Heart left ventricle (tissue), 16 donors: ENCODE data around the gene PPP1R1B. TPM values are rescaled to one million over a fixed set of nuclear protein-coding genes. Genes with fewer than 3 reads are reported as not detected.
A peak's percentile ranks its signal among the peaks of the same experiment; 100 is the strongest.

ENCODE experiments used
- ATAC-seq, 4 donors: fragments of 200-7000 bp; cut with Tn5 transposase; one replicate each; pipeline ENCODE4 v1.9.1; 2020 to 2022; ENCODE audit warnings: moderate library complexity in 4 of 4, mild to moderate bottlenecking in 3 of 4, moderate number of reproducible peaks in 1 of 4
- DNase-seq, 5 donors: peaks; one replicate each; pipeline ENCODE4 v3.0.0-alpha.2; 2020
- H3K27ac ChIP-seq, 12 donors: fragments of 200-600 bp; sonication (generic) in 4 of 12; one replicate each; pipeline versions ENCODE4 v1.5.0 to v1.8.0; 2016 to 2022; ENCODE audit warnings: mild to moderate bottlenecking in 2 of 12
- H3K27me3 ChIP-seq, 9 donors: fragments of 200-600 bp; sonication (generic) in 2 of 9; one replicate each; pipeline versions ENCODE4 v1.5.1 to v1.8.0; 2016 to 2022; ENCODE audit warnings: mild to moderate bottlenecking in 3 of 9
- H3K36me3 ChIP-seq, 9 donors: fragments of 200-600 bp; sonication (generic) in 2 of 9; one replicate each; pipeline versions ENCODE4 v1.5.0 to v1.8.0; 2018 to 2022; ENCODE audit warnings: mild to moderate bottlenecking in 2 of 9
- H3K4me1 ChIP-seq, 12 donors: fragments of 200-600 bp; sonication (generic) in 4 of 12; one replicate each; pipeline versions ENCODE4 v1.5.0 to v1.8.0; 2016 to 2022; ENCODE audit warnings: mild to moderate bottlenecking in 3 of 12
- H3K4me3 ChIP-seq, 12 donors: fragments of 200-600 bp; sonication (generic) in 4 of 12; one replicate each; pipeline versions ENCODE4 v1.5.0 to v1.8.0; 2017 to 2022; ENCODE audit warnings: mild to moderate bottlenecking in 9 of 12, moderate library complexity in 4 of 12
- H3K9me3 ChIP-seq, 12 donors: fragments of 200-600 bp; sonication (generic) in 4 of 12; one replicate each; pipeline versions ENCODE4 v1.5.0 to v1.8.0; 2016 to 2022; ENCODE audit warnings: mild to moderate bottlenecking in 1 of 12
- POLR2A ChIP-seq, 2 donors: fragments of 450-650 bp; IDR thresholded peaks; one replicate each; pipeline ENCODE4 v1.6.1; 2017; ENCODE audit warnings: antibody characterized with exemption in 2 of 2, mild to moderate bottlenecking in 2 of 2, moderate library complexity in 2 of 2
- WGBS, 4 donors: extraction: QIAGEN DNeasy Blood & Tissue Kit in 2 of 4; methylation state at CpG; one replicate each; pipeline versions ENCODE4 v1.1.5 to v1.1.7; 2013 to 2018; 5-methylcytosine and 5-hydroxymethylcytosine counted together
- intact Hi-C, 10 donors: fragments of 100-400 bp; cut with DNase I; formaldehyde crosslinking; loops; one replicate each; pipeline versions ENCODE4 v1.11.1 to v1.14.2; 2022
- polyA plus RNA-seq, 2 donors: library from polyadenylated mRNA; stranded (reverse); fragments of 200-250 nt; gene quantifications; one replicate each; pipeline ENCODE4 v1.2.3, GENCODE V29; 2013
- total RNA-seq, 9 donors: library from RNA; depleted of rRNA in 2 of 9; stranded (reverse); fragments of >200 nt in 2 of 9; fragmentation: NEBNext Ultra II Directional in 3 of 9; extraction: Animal tissue kit (Norgen Biotek cat#: 25700) in 3 of 9; gene quantifications; one replicate each; pipeline versions ENCODE4 v1.1.0 to v1.2.4, GENCODE V29; 2016 to 2023
- TF ChIP-seq, protein P1 (sequence below), 12 donors: fragments of 200-600 bp; sonication (generic) in 4 of 12; IDR thresholded peaks; one replicate each; pipeline versions ENCODE4 v1.5.0 to v1.8.0; 2018 to 2022; ENCODE audit warnings: antibody characterized with exemption in 12 of 12, mild to moderate bottlenecking in 5 of 12
- donor health status: ischemic (EF 13 %, LVEDD 7.1; RV severe dilation, severe dysfunction).
- donor health status: healthy with polysubstance abuse.
- donor health status: DM: no; HTN: yes; CAD: no.
- donor health status: DM: no; HTN: no; CAD: no.
- donor health status: ischemic (EF 25% LVEDD 6.9; RV normal size, moderate dysfunction).
- donor health status: ischemic (EF 25% LVEDD 5.7; RV mildly dilated, moderate dysfunction).
- donor health status: healthy.
- donor health status: DM: yes; HTN: yes; CAD: no.
- donor health status: ischemic (EF 35%, LVEDD 5.7; RV mildly dilated, moderate dysfunction).
- donor health status: nonischemic (EF 11% LVEDD 7.7; RV severe dilation, severe dysfunction).
- donor health status: DM: yes; HTN: yes; CAD: no.
- donor health status: PGD.
- donor health status: ischemic (EF 29% LVEDD 5.4; RV normal size, mild dysfunction).
- donor health status: nonischemic (EF 23%, LVEDD 6.1; RV moderate dilation, normal function).

Gene PPP1R1B
- total and polyA plus RNA-seq, 11 donors: 0.54 to 5.8 (median 0.88) TPM; not detected in 1

- H3K36me3 ChIP-seq: peaks cover 0 to 18% (median 0%) of the 10 kb centered on the region in 9 donors
- H3K4me1 ChIP-seq: peaks cover 0 to 69% (median 49%) of the 10 kb centered on the region in 12 donors
- DNase-seq: peak in 1 of 5 donors; percentile 47
- intact Hi-C loops: loop anchor here in 1 of 10 donors (10.0 kb wide), 1 partner anchor 52 kb away; the partner anchor contains the start of gene PPP1R1B
- H3K4me3 ChIP-seq: no peak overlapping the region
- ATAC-seq: no peak
- H3K9me3 ChIP-seq: no peaks in the 10 kb centered on the region
- no peak for TF ChIP-seq POLR2A (IDR thresholded peaks at IDR 0.05)
- TF ChIP-seq, protein P1, sequence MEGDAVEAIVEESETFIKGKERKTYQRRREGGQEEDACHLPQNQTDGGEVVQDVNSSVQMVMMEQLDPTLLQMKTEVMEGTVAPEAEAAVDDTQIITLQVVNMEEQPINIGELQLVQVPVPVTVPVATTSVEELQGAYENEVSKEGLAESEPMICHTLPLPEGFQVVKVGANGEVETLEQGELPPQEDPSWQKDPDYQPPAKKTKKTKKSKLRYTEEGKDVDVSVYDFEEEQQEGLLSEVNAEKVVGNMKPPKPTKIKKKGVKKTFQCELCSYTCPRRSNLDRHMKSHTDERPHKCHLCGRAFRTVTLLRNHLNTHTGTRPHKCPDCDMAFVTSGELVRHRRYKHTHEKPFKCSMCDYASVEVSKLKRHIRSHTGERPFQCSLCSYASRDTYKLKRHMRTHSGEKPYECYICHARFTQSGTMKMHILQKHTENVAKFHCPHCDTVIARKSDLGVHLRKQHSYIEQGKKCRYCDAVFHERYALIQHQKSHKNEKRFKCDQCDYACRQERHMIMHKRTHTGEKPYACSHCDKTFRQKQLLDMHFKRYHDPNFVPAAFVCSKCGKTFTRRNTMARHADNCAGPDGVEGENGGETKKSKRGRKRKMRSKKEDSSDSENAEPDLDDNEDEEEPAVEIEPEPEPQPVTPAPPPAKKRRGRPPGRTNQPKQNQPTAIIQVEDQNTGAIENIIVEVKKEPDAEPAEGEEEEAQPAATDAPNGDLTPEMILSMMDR (IDR thresholded peaks at IDR 0.05): no peak
- WGBS, 4 donors: 61 to 67% (median 64%) methylated on average over 6 to 8 of the region's 8 CpGs
- H3K27ac ChIP-seq: peak overlapping the region; percentile 73 to 93 (median 90)
- H3K27me3 ChIP-seq: no peaks in the 10 kb centered on the region
Observed at GRCh38 chr17:39677072-39677471, 50.3 kb downstream of the PPP1R1B start.

DNA sequence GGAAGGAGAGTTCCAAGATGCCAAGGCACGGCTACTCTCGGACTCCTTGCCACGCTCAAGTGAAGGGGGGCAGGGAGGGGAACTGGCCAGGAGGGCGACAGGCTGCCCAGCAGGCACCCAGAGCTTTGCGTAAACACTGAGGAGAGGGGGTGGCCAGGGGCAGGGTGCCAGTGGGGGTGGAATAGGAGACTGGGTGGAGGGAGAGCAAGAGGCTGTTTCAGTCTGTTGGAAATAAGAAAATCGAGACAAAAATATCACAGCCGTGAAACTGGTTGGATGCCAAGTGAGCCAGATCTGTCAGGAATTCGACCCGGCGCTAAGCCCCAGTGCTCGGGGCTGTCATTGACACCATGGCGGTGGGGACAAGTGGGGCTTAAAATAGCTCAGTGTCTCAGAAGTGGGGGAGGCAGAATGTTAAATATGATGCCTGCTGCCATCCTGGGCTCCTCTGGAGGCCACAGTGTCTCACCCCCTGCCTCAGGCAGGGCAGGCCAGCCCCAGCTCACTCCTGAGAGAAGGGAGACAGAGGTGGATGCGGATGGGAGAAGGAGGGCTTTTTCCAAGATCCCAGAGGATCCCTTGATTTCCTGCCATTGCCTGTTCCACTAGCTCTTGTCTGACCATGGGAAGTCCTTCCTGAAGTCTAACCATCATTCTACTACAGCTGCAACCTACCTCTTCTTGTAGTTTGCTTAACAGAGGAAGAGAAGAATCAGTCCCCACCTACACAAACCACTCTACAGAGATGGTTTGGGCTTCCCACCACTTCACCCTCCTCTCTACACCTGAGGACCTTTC lies 51.0 kb downstream of the PPP1R1B start:
- H3K27me3 ChIP-seq: no peaks in the 10 kb centered on the region
- H3K36me3 ChIP-seq: peaks cover 0 to 22% (median 0%) of the 10 kb centered on the region in 9 donors
- 38 to 46% (median 42%) methylated on average over 13 of the region's 13 CpGs for WGBS, 4 donors
- ATAC-seq: peak; percentile 77 to 86 (median 82)
- peak; percentile 74 to 89 (median 81) for DNase-seq
- intact Hi-C loops: loop anchor here in 1 of 10 donors (10.0 kb wide), 1 partner anchor 53 kb away; the partner anchor contains the start of gene PPP1R1B
- no peak overlapping the region for H3K4me3 ChIP-seq
- peak overlapping the region; percentile 73 to 93 (median 90) for H3K27ac ChIP-seq
- peaks cover 0 to 62% (median 48%) of the 10 kb centered on the region in 12 donors for H3K4me1 ChIP-seq
- TF ChIP-seq, protein P1 (IDR thresholded peaks at IDR 0.05): no peak
- TF ChIP-seq POLR2A (IDR thresholded peaks at IDR 0.05): peak in 1 of 2 donors; percentile 32
- H3K9me3 ChIP-seq: no peaks in the 10 kb centered on the region

DNA sequence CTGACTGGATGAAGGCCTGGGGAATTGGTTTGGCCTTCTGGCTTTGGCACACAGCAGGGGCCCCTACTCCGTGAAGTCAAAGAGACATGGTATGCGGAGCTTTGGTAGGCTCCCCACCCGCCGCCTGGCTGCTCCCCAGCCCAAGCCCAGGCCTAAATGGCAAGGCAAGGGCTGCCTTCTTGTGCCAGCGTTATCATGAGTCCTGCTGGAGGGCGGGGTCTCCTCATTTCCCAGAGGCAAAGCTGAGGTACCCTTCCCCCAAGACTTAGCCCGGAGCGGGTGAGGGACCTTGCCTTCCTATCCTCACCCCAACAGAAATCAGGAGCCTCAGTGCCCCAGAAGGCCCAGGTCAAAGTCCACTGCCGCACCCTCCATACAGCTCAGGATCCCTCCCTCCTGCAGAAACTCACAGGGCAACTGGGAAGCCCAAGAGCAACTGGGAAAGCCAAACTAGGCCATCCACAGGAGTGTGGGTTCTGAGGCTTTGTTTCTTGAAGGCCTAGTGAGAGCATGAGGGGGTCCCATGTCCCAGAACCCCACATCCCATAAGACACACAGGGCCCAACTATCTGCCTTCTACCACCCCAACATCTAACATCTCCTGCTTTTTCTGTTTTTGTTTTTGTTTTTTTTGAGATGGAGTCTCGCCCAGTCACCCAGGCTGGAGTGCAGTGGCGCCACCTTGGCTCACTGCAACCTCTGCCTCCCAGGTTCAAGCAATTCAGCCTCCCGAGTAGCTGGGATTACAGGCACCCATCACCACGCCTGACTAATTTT lies 51.8 kb downstream of the PPP1R1B start:
- peak overlapping the region; percentile 80 to 93 (median 90) for H3K27ac ChIP-seq
- TF ChIP-seq POLR2A (IDR thresholded peaks at IDR 0.05): no peak
- TF ChIP-seq, protein P1 (IDR thresholded peaks at IDR 0.05): no peak
- ATAC-seq (peak in 1 of 4 donors; percentile 1), DNase-seq (peak in 1 of 5 donors; percentile 45)
- no peaks in the 10 kb centered on the region for H3K27me3 ChIP-seq
- WGBS, 4 donors: 69 to 79% (median 75%) methylated on average over 9 to 13 of the region's 13 CpGs
- no peak overlapping the region for H3K4me3 ChIP-seq
- intact Hi-C loops: loop anchor here in 1 of 10 donors (10.0 kb wide), 1 partner anchor 54 kb away; the partner anchor contains the start of gene PPP1R1B
- H3K4me1 ChIP-seq: peaks cover 0 to 62% (median 48%) of the 10 kb centered on the region in 12 donors
- peaks cover 0 to 29% (median 8%) of the 10 kb centered on the region in 9 donors for H3K36me3 ChIP-seq
- H3K9me3 ChIP-seq: no peaks in the 10 kb centered on the region
